HepG2 (cell line): ENCODE measurements around the gene DND1. TPM values are rescaled to one million over a fixed set of nuclear protein-coding genes. Genes with fewer than 3 reads are reported as not detected.

Experiments
- ASH2L ChIP-seq: fragments of 300-600, 200-600 bp; sonication (generic); IDR thresholded peaks from 2 replicates; pipeline ENCODE4 v1.7.0; 2017; ENCODE audit warnings: low read depth, mild to moderate bottlenecking, moderate library complexity, mixed read lengths, low read length; ENCODE audit not compliant: insufficient read length
- CENPX ChIP-seq: sonication (generic); formaldehyde crosslinking; IDR thresholded peaks from 2 replicates; pipeline ENCODE4 v1.9.0; 2021; ENCODE audit warnings: mild to moderate bottlenecking, missing genetic modification reagents, moderate library complexity
- HNRNPL ChIP-seq: fragments of 200-400 bp; formaldehyde crosslinking; IDR thresholded peaks from 2 replicates; pipeline ENCODE4 v1.6.1; 2017; ENCODE audit warnings: mild to moderate bottlenecking, low read depth, low read length
- MAFG ChIP-seq: sonication (generic); formaldehyde crosslinking; IDR thresholded peaks from 2 replicates; pipeline ENCODE4 v1.5.1; 2020; ENCODE audit warnings: mild to moderate bottlenecking, missing genetic modification reagents
- REL ChIP-seq: sonication (generic); formaldehyde crosslinking; conservative IDR thresholded peaks from 2 replicates; pipeline ENCODE4 v1.8.0; 2022; ENCODE audit warnings: mild to moderate bottlenecking, missing genetic modification reagents, moderate library complexity
- ZNF644 ChIP-seq: IDR thresholded peaks from 2 replicates; pipeline ENCODE4 v1.6.1; 2016; ENCODE audit warnings: low read depth
- ZNF878 ChIP-seq: sonication (generic); formaldehyde crosslinking; IDR thresholded peaks from 2 replicates; pipeline ENCODE4 v1.8.1; 2023; ENCODE audit warnings: mild to moderate bottlenecking, missing genetic modification reagents, moderate library complexity
- polyA plus RNA-seq, 8 experiments: library from polyadenylated mRNA; depleted of rRNA in 3 of 8; stranded (reverse) in 7 of 8; unstranded in 1 of 8; fragments of >200 nt; fragmentation: Illumina TruSeq in 4 of 8; extraction: Trizol in 4 of 8; gene quantifications; 2 replicates each; pipeline versions ENCODE4 v1.2.1 to v1.2.3, GENCODE V29; 2011 to 2016; ENCODE audit warnings: low read depth in 4 of 8, missing spikeins in 1 of 8, mixed read lengths in 1 of 8; ENCODE audit not compliant: insufficient read depth in 1 of 8
- total RNA-seq, 5 experiments: library from RNA; depleted of rRNA; stranded (reverse); fragments of >200 nt; fragmentation: Illumina TruSeq; extraction: Trizol; gene quantifications; 2 replicates each; pipeline ENCODE4 v1.2.3, GENCODE V29; 2016; ENCODE audit warnings: low read depth in 1 of 5
- TF ChIP-seq, protein P1 (sequence below), 2 experiments: fragments of 450-650 bp in 1 of 2; sonication (generic) in 1 of 2; formaldehyde crosslinking in 1 of 2; IDR thresholded peaks; 2 replicates each; pipeline versions ENCODE4 v1.6.1 to v1.8.0; 2016 to 2022; ENCODE audit warnings: antibody characterized with exemption in 1 of 2, mild to moderate bottlenecking in 1 of 2, missing genetic modification reagents in 1 of 2
- TF ChIP-seq, protein P2 (sequence below): sonication (generic); formaldehyde crosslinking; IDR thresholded peaks from 2 replicates; pipeline ENCODE4 v1.4.0; 2020; ENCODE audit warnings: missing genetic modification reagents
- TF ChIP-seq, protein P3 (sequence below): sonication (generic); formaldehyde crosslinking; IDR thresholded peaks from 2 replicates; pipeline ENCODE4 v1.9.0; 2022; ENCODE audit warnings: low read depth, missing genetic modification reagents

The DND1 gene
- total and polyA plus RNA-seq, 2 of the 13 experiments (the other 11 are each of a cell fraction or from before 2014, with no cell fraction given) = 0.48 to 0.55 TPM

DNA sequence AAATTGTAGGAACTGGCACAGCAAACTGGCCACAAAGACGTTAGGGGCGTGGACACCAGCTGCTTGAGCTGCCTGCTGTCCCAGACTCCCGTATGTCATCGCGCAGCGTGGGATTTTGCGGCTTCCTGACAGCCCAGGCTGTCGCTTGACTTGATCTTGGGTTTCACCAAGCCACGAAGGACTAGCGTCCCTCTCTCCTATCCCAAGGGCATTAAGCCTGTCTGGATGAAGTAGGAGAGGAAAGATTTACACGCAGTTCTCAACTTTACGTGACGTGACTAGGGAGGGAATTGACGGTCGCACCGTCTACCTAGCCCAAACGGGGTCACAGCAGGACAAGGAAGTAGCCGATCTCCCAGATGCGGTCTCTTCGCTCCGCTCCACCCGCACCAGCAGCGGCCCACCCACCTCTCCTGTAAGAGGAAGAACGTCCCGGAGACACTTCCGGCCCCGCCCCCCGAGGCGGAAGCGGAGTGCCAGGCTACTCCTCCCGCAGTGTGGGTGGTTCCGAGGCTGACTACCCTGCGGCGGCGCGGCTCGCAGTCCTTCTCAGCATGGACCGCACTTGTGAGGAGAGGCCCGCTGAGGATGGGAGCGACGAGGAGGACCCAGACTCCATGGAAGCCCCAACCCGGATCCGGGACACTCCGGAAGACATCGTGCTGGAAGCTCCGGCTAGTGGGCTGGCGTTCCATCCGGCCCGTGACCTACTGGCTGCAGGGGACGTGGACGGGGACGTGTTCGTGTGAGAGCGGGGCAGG, 8.8 kb downstream of the DND1 start, which contains the start of gene WDR55 (continued):
- TF ChIP-seq, protein P1, sequence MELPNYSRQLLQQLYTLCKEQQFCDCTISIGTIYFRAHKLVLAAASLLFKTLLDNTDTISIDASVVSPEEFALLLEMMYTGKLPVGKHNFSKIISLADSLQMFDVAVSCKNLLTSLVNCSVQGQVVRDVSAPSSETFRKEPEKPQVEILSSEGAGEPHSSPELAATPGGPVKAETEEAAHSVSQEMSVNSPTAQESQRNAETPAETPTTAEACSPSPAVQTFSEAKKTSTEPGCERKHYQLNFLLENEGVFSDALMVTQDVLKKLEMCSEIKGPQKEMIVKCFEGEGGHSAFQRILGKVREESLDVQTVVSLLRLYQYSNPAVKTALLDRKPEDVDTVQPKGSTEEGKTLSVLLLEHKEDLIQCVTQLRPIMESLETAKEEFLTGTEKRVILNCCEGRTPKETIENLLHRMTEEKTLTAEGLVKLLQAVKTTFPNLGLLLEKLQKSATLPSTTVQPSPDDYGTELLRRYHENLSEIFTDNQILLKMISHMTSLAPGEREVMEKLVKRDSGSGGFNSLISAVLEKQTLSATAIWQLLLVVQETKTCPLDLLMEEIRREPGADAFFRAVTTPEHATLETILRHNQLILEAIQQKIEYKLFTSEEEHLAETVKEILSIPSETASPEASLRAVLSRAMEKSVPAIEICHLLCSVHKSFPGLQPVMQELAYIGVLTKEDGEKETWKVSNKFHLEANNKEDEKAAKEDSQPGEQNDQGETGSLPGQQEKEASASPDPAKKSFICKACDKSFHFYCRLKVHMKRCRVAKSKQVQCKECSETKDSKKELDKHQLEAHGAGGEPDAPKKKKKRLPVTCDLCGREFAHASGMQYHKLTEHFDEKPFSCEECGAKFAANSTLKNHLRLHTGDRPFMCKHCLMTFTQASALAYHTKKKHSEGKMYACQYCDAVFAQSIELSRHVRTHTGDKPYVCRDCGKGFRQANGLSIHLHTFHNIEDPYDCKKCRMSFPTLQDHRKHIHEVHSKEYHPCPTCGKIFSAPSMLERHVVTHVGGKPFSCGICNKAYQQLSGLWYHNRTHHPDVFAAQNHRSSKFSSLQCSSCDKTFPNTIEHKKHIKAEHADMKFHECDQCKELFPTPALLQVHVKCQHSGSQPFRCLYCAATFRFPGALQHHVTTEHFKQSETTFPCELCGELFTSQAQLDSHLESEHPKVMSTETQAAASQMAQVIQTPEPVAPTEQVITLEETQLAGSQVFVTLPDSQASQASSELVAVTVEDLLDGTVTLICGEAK (IDR thresholded peaks at IDR 0.05) = peak; percentile 66
- TF ChIP-seq, protein P1 (CRISPR knock-in tag; IDR thresholded peaks at IDR 0.05) = no peak; the same call in 1 of the 2 replicates
- TF ChIP-seq REL (CRISPR knock-in tag) (no peak; the same call in 1 of the 2 replicates), CENPX (no peak), ZNF878 (CRISPR knock-in tag) (0 out of 2 replicates have a peak, but pooled peaks have one; percentile 46), HNRNPL (peak; percentile 73; the same call in 1 of the 2 replicates), ZNF644 (CRISPR knock-in tag) (no peak), MAFG (CRISPR knock-in tag) (no peak), ASH2L (peak; percentile 85)
- TF ChIP-seq, protein P2, sequence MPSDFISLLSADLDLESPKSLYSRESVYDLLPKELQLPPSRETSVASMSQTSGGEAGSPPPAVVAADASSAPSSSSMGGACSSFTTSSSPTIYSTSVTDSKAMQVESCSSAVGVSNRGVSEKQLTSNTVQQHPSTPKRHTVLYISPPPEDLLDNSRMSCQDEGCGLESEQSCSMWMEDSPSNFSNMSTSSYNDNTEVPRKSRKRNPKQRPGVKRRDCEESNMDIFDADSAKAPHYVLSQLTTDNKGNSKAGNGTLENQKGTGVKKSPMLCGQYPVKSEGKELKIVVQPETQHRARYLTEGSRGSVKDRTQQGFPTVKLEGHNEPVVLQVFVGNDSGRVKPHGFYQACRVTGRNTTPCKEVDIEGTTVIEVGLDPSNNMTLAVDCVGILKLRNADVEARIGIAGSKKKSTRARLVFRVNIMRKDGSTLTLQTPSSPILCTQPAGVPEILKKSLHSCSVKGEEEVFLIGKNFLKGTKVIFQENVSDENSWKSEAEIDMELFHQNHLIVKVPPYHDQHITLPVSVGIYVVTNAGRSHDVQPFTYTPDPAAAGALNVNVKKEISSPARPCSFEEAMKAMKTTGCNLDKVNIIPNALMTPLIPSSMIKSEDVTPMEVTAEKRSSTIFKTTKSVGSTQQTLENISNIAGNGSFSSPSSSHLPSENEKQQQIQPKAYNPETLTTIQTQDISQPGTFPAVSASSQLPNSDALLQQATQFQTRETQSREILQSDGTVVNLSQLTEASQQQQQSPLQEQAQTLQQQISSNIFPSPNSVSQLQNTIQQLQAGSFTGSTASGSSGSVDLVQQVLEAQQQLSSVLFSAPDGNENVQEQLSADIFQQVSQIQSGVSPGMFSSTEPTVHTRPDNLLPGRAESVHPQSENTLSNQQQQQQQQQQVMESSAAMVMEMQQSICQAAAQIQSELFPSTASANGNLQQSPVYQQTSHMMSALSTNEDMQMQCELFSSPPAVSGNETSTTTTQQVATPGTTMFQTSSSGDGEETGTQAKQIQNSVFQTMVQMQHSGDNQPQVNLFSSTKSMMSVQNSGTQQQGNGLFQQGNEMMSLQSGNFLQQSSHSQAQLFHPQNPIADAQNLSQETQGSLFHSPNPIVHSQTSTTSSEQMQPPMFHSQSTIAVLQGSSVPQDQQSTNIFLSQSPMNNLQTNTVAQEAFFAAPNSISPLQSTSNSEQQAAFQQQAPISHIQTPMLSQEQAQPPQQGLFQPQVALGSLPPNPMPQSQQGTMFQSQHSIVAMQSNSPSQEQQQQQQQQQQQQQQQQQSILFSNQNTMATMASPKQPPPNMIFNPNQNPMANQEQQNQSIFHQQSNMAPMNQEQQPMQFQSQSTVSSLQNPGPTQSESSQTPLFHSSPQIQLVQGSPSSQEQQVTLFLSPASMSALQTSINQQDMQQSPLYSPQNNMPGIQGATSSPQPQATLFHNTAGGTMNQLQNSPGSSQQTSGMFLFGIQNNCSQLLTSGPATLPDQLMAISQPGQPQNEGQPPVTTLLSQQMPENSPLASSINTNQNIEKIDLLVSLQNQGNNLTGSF = no peak
- TF ChIP-seq, protein P3, sequence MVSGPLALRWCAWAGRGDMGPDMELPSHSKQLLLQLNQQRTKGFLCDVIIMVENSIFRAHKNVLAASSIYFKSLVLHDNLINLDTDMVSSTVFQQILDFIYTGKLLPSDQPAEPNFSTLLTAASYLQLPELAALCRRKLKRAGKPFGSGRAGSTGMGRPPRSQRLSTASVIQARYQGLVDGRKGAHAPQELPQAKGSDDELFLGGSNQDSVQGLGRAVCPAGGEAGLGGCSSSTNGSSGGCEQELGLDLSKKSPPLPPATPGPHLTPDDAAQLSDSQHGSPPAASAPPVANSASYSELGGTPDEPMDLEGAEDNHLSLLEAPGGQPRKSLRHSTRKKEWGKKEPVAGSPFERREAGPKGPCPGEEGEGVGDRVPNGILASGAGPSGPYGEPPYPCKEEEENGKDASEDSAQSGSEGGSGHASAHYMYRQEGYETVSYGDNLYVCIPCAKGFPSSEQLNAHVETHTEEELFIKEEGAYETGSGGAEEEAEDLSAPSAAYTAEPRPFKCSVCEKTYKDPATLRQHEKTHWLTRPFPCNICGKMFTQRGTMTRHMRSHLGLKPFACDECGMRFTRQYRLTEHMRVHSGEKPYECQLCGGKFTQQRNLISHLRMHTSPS (CRISPR knock-in tag) = 0 out of 2 replicates have a peak, but pooled peaks have one; percentile 32
